Endothelial cell of umbilical vein (primary cell): ENCODE results near the gene SUMF1. TPM values are rescaled to one million over a fixed set of nuclear protein-coding genes. Genes with fewer than 3 reads are reported as not detected.

Experiments
- BruUV-seq: library from RNA; stranded (reverse); fragments of 400-500 nt; replicated peaks from 2 replicates; lab custom pipeline; 2021; lab: Mats Ljungman, UMichigan
- CTCF ChIA-PET: fragments of 300-600, 350-600 bp; sonication (Branson Sonifier 250); formaldehyde crosslinking; loops from one replicate; lab custom pipeline; 2021; ENCODE audit warnings: antibody characterized with exemption, inconsistent platforms; lab: Charles Lee
- POLR2A ChIA-PET: fragments of 300-600, 350-600 bp; sonication (Branson Sonifier 250); formaldehyde crosslinking; loops from one replicate; lab custom pipeline; 2021; ENCODE audit warnings: antibody characterized with exemption, inconsistent platforms; lab: Charles Lee
- DNase-seq: peaks from one replicate; pipeline ENCODE4 v3.0.0-alpha.2; 2011; ENCODE audit warnings: low read depth, low spot score
- FAIRE-seq: peaks from 2 replicates; lab custom pipeline; 2011; peaks lifted over from hg19 to GRCh38; lab: Jason Lieb, UNC
- H2AFZ ChIP-seq: 2 replicates; pipeline ENCODE4 v1.6.0; 2012; ENCODE audit warnings: low read depth, low read length, control low read depth, inconsistent platforms
- H3K27ac ChIP-seq: 2 replicates; pipeline ENCODE4 v1.5.1; 2011; ENCODE audit warnings: low read depth, mild to moderate bottlenecking, control low read depth, low read length, moderate library complexity; ENCODE audit not compliant: insufficient read depth
- H3K27me3 ChIP-seq, 2 experiments: 2 replicates each; pipeline versions ENCODE4 v1.6.0 to v1.6.1; 2011; ENCODE audit warnings: low read length in 2 of 2, mixed read lengths in 1 of 2; ENCODE audit not compliant: control insufficient read depth in 2 of 2, insufficient read depth in 2 of 2
- H3K36me3 ChIP-seq, 2 experiments: 2 replicates in 1 of 2; 3 replicates in 1 of 2; pipeline ENCODE4 v1.5.1; 2011; ENCODE audit warnings: low read length in 2 of 2, mild to moderate bottlenecking in 1 of 2, moderate library complexity in 1 of 2; ENCODE audit not compliant: control insufficient read depth in 2 of 2, insufficient read depth in 2 of 2; ENCODE audit errors: extremely low read depth in 1 of 2
- H3K4me1 ChIP-seq: 3 replicates; pipeline ENCODE4 v1.5.1; 2011; ENCODE audit warnings: mild to moderate bottlenecking, low read length; ENCODE audit not compliant: control insufficient read depth, insufficient read depth; ENCODE audit errors: extremely low read depth
- H3K4me2 ChIP-seq: 2 replicates; pipeline ENCODE4 v1.6.1; 2011; ENCODE audit warnings: low read length, control low read depth, mixed read lengths; ENCODE audit not compliant: insufficient read depth
- H3K4me3 ChIP-seq, 3 experiments: fragments of 200-600 bp in 1 of 3; sonication (generic), shearing (Covaris generic) in 1 of 3; replicated peaks in 1 of 3; 2 replicates each; pipeline ENCODE4 v1.5.1; 2011 to 2016; ENCODE audit warnings: control low read depth in 3 of 3, low read length in 3 of 3, mild to moderate bottlenecking in 2 of 3, inconsistent platforms in 1 of 3, low read depth in 1 of 3, moderate library complexity in 1 of 3; ENCODE audit not compliant: insufficient read depth in 1 of 3
- H3K79me2 ChIP-seq: 2 replicates; pipeline ENCODE4 v1.6.0; 2012; ENCODE audit warnings: low read length, inconsistent platforms; ENCODE audit not compliant: control insufficient read depth, insufficient read depth
- H3K9ac ChIP-seq: replicated peaks from 2 replicates; pipeline ENCODE3; 2011; ENCODE audit warnings: low read length, control low read depth; ENCODE audit not compliant: insufficient read depth; ENCODE audit errors: extremely low read depth
- H3K9me1 ChIP-seq: replicated peaks from 3 replicates; pipeline ENCODE4 v1.6.0; 2011; ENCODE audit warnings: mild to moderate bottlenecking, low read length; ENCODE audit not compliant: control insufficient read depth, insufficient read depth; ENCODE audit errors: extremely low read depth
- H3K9me3 ChIP-seq: replicated peaks from 2 replicates; pipeline ENCODE4 v1.5.1; 2012; ENCODE audit warnings: low read length, inconsistent platforms; ENCODE audit not compliant: control insufficient read depth, insufficient read depth
- H4K20me1 ChIP-seq: replicated peaks from 2 replicates; pipeline ENCODE3; 2011; ENCODE audit warnings: mild to moderate bottlenecking, low read length; ENCODE audit not compliant: control insufficient read depth, insufficient read depth; ENCODE audit errors: extremely low read depth
- CTCF ChIP-seq, 2 donors: IDR thresholded peaks; 1 replicate in 1 of 2; 2 replicates in 1 of 2; pipeline ENCODE4 v1.5.1; 2011; ENCODE audit warnings: low read length in 2 of 2, mild to moderate bottlenecking in 2 of 2, moderate library complexity in 2 of 2, control low read depth in 1 of 2, inconsistent platforms in 1 of 2, low read depth in 1 of 2; ENCODE audit not compliant: insufficient read depth in 1 of 2; ENCODE audit errors: extremely low read depth in 1 of 2
- EZH2 ChIP-seq: IDR thresholded peaks from 2 replicates; pipeline ENCODE4 v1.6.1; 2012; ENCODE audit warnings: borderline replicate concordance, low read depth, mild to moderate bottlenecking, moderate library complexity, low read length, inconsistent platforms; ENCODE audit not compliant: severe bottlenecking
- FOS ChIP-seq: IDR thresholded peaks from 2 replicates; pipeline ENCODE4 v1.6.1; 2011; ENCODE audit warnings: mild to moderate bottlenecking, low read length, moderate library complexity, borderline replicate concordance; ENCODE audit not compliant: insufficient read depth
- GATA2 ChIP-seq: IDR thresholded peaks from 2 replicates; pipeline ENCODE4 v1.7.0; 2011; ENCODE audit warnings: low read depth, mild to moderate bottlenecking, moderate library complexity, mixed read lengths, low read length; ENCODE audit not compliant: insufficient read length, insufficient read depth
- JUN ChIP-seq: IDR thresholded peaks from 2 replicates; pipeline ENCODE4 v1.6.1; 2011; ENCODE audit warnings: borderline replicate concordance, low read depth; ENCODE audit not compliant: insufficient read length, insufficient read depth
- MYC ChIP-seq: IDR thresholded peaks from one replicate; pipeline ENCODE4 v1.6.1; 2011; ENCODE audit warnings: mild to moderate bottlenecking, low read depth, low read length
- POLR2A ChIP-seq: IDR thresholded peaks from 2 replicates; pipeline ENCODE4 v1.6.1; 2012; ENCODE audit warnings: low read depth, mild to moderate bottlenecking, control low read depth, low read length
- POLR2AphosphoS5 ChIP-seq: IDR thresholded peaks from 2 replicates; pipeline ENCODE4 v1.6.1; 2012; ENCODE audit warnings: low read depth, mild to moderate bottlenecking, control low read depth, low read length, moderate library complexity; ENCODE audit not compliant: insufficient read depth
- dilution Hi-C: fragments of 300-500 bp; cut with MboI; formaldehyde crosslinking; loops from one replicate; pipeline ENCODE4 v1.15.0; 2019; ENCODE audit warnings: low sequenced_read_pairs; ENCODE audit not compliant: extremely low pct_ligation_motif_present
- intact Hi-C: fragments of 100-400 bp; cut with micrococcal nuclease; formaldehyde crosslinking; loops from one replicate; pipeline ENCODE4 v1.10.0; 2022
- polyA plus RNA-seq, 4 experiments: library from polyadenylated mRNA; depleted of rRNA in 3 of 4; stranded (reverse) in 3 of 4; unstranded in 1 of 4; fragments of >200 nt; gene quantifications; 2 replicates each; pipeline versions ENCODE4 v1.2.1 to v1.2.3, GENCODE V29; 2011 to 2012; ENCODE audit warnings: missing spikeins in 1 of 4
- total RNA-seq: library from RNA; stranded (reverse); gene quantifications from 2 replicates; pipeline ENCODE4 v1.2.3, GENCODE V29; 2021
- TF ChIP-seq, protein P1 (sequence below): IDR thresholded peaks from 2 replicates; pipeline ENCODE4 v1.6.1; 2011; ENCODE audit not compliant: insufficient read depth, insufficient read length

The SUMF1 gene
- total and polyA plus RNA-seq, 2 donors (not counting 3 experiments of a cell fraction or from before 2014, with no cell fraction given), result 31.5 to 46.8 TPM

GRCh38 chr3:4515916-4516579, 49.0 kb upstream of the SUMF1 start:
- no peaks in the 10 kb centered on the region for H3K27me3 ChIP-seq
- no peaks in the 10 kb centered on the region for H3K9me3 ChIP-seq
- no peaks in the 10 kb centered on the region for H3K36me3 ChIP-seq
- no peak overlapping the region for H3K27ac ChIP-seq
- H3K4me1 ChIP-seq, result no peaks in the 10 kb centered on the region
- BruUV-seq, result no TSS peak
- intact Hi-C loops (no loop called here), dilution Hi-C loops (no loop called here)
- no peak for DNase-seq
- H2AFZ ChIP-seq, result no peak overlapping the region
- CTCF ChIA-PET, result interaction anchor here (1.1 to 3.2 kb wide), 3 partner anchors 11 to 165 kb away, joined by 3 to 18 read pairs (median 6); no protein-coding TSS in a partner anchor
- H4K20me1 ChIP-seq, result no peaks in the 10 kb centered on the region
- TF ChIP-seq CTCF (IDR thresholded peaks at IDR 0.05; ENCODE audit: extremely low read depth in 1 of 2, insufficient read depth in 1 of 2, low read depth in 1 of 2, low read length in 2 of 2) (no peak), FOS (no peak), JUN (no peak), GATA2 (no peak), POLR2AphosphoS5 (no peak), MYC (no peak), EZH2 (no peak), POLR2A (no peak)
- TF ChIP-seq, protein P1, sequence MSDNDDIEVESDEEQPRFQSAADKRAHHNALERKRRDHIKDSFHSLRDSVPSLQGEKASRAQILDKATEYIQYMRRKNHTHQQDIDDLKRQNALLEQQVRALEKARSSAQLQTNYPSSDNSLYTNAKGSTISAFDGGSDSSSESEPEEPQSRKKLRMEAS, result no peak
- no peaks in the 10 kb centered on the region for H3K9me1 ChIP-seq
- POLR2A ChIA-PET, result no interaction called here
- no peaks in the 10 kb centered on the region for H3K79me2 ChIP-seq
- no peak overlapping the region for H3K9ac ChIP-seq
- no peak overlapping the region for H3K4me3 ChIP-seq
- FAIRE-seq, result no peak
- no peak overlapping the region for H3K4me2 ChIP-seq
